GM19438 (cell line): Measurements from ENCODE around the gene KIAA0825.

Experiments used
- ATAC-seq: cut with Tn5 transposase; IDR thresholded peaks from one replicate; pipeline ENCODE4 v1.9.1; 2021; ENCODE audit warnings: low read depth; ENCODE audit not compliant: unreplicated experiment

KIAA0825 gene

DNA sequence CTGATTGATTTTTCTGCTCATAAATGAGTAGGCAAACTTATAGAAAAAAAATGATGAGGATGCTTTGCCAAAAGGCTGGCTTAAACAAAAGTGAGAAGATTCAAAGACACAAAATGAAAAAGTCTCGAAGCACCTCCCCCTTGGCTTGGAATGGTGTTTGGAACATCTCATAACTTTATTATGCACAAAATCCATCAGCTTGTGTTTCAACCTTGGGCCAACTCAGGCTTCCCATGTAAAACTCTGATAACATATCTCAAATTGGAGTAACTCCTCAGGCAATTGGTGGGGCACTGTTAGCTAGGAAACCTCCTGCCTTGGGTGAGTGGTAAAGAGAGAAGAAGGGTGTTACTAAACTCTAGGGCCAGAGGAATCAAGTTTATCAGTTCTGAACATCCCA, 176.3 kb downstream of the KIAA0825 start:
- no peak for ATAC-seq

GRCh38 chr5:94440015-94440414, 178.4 kb downstream of the KIAA0825 start:
- ATAC-seq = no peak

DNA sequence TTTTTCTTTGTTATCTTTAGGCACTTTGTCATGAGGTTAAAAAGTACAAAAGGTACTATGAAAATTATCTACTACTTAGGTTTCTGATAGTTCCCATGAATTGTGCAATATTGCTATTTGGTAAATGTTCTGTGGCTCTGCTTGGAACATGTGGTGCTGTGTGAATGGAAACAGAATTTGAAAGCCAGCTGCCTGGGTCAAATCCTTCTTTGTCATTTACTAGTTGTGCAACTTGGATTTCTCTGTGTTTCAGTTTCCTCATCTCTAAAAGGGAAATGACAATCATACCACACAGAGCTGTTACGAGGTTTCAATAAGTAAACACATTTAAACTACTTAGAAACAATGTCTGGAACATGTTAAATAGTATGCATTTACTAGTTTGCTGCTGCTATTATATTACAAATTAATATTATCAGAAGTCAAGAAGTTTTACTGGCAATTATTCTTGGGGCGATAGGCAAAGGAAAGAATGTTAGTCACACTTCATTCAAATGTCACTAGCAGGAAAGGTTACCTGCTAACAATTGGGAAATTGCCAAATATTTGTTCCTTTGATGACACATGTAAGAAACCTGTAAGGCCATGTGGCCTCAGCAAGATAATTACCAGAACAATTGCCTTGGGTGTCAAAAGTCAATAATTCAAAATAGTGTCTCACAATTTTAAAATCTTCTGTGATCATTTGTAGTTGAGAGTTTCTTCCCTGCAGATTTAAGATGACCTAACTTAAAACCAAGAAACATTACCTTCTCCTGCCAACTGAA, 184.8 kb downstream of the KIAA0825 start:
- ATAC-seq = no peak

DNA sequence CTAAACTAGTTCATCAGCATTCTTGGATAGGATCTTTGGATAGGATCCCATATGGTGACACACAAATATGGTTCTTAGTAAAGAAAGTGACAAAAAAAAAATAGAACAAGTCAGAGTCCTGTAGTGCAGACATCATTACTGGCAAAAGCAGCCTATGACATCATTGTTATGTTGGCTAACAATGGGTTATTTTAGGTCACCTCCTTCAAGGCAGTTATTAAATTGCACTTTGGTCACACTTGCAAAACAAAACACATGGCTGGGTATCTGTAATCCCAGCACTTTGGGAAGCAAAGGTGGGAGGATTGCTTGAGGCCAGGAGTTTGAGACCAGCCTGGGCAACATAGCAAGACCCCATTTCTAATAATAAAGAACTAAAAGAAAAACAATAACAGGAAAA, 185.9 kb downstream of the KIAA0825 start:
- ATAC-seq = no peak

- ATAC-seq = no peak
Measured at GRCh38 chr5:94431696-94432095, 186.7 kb downstream of the KIAA0825 start.

GRCh38 chr5:94429566-94429965, 188.8 kb downstream of the KIAA0825 start:
- ATAC-seq = no peak

DNA sequence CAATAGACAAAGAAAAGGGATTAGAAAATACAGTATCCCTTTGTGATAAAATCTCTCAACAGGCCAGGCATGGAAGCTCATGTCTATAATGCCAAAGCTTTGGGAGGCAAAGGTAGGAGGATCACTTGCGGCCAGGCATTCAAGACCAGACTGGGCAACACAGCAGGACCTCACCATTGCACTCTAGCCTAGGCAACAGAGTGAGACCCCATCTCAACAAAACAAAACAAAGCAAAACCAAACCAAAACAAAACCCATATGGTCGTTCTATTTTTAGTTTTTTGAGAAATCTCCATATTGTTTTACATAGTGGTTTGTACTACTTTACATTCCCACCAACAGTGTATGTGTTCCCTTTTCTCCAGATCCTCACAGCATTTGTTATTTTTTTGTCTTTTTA, 193.0 kb downstream of the KIAA0825 start:
- ATAC-seq = no peak

- ATAC-seq = no peak
Measured at GRCh38 chr5:94423411-94423810, 195.0 kb downstream of the KIAA0825 start.

GRCh38 chr5:94422812-94423211, 195.6 kb downstream of the KIAA0825 start:
- no peak for ATAC-seq

- no peak for ATAC-seq
Measured at GRCh38 chr5:94420885-94421284, 197.5 kb downstream of the KIAA0825 start.

- ATAC-seq = no peak
Measured at GRCh38 chr5:94415798-94416197, 202.6 kb downstream of the KIAA0825 start.

GRCh38 chr5:94409440-94409839, 209.0 kb downstream of the KIAA0825 start:
- ATAC-seq = no peak

GRCh38 chr5:94407023-94407422, 211.4 kb downstream of the KIAA0825 start:
- no peak for ATAC-seq

GRCh38 chr5:94403483-94403882, 214.9 kb downstream of the KIAA0825 start:
- no peak for ATAC-seq

- ATAC-seq = no peak
Measured at GRCh38 chr5:94402096-94402495, 216.3 kb downstream of the KIAA0825 start.

- no peak for ATAC-seq
Measured at GRCh38 chr5:94397508-94397907, 220.9 kb downstream of the KIAA0825 start.

GRCh38 chr5:94396687-94397086, 221.7 kb downstream of the KIAA0825 start:
- no peak for ATAC-seq

- no peak for ATAC-seq
Measured at GRCh38 chr5:94395468-94395867, 222.9 kb downstream of the KIAA0825 start.

DNA sequence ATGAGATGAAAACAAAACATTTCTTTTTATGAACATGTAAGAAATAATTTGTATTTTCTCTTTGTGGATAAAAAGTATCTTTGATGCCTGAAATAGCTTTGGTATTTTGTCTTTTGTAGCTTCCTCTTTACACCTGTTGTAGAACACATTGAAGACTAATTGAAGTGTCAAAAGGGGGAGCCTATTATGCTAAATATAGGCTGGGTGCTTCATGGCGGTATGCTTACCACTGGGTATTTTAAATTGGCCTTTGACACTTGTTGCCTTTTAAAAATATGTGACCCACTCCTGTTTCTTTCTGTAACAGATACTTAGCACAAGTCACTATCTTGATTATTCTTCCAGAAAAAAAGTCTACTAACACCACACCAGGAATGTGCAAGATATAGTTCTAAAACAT, 226.4 kb downstream of the KIAA0825 start:
- no peak for ATAC-seq

DNA sequence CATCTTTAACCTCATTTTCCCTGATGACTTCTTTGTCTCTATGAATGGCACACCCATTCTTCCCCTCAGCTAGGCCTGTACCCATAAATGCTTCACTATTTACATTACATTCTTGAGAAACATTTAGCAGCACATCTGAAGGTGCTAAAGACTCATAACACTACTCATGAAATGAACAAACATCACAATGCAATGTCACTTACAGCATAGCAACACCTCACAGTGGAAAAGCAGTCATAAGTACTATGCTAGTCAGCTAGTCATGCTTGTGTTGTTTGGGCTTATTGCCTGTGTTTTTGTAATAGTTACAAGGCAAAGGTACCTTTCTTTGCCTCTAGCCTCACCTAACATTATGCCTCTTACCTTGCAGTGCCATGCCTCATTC, 228.9 kb downstream of the KIAA0825 start:
- no peak for ATAC-seq

- no peak for ATAC-seq
Measured at GRCh38 chr5:94388773-94389514, 229.5 kb downstream of the KIAA0825 start.

DNA sequence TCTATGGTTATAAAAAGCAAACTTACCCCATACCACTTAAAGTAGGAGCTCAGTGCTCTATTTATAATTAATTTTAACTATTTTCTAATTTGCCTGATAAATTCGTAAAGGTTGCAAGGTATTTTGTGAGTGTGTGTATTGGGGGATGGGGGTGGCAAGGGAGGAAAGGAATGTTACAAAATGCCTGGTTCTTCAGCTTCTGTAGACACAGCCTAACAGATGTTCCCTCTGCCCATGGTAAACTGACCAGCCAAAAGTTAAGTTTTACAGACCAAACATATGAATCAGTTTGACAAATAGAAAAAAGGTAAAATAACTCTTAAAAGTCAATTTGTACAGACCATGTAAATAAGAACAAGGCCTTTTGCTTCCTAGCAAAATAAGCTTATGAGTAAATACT, 232.6 kb downstream of the KIAA0825 start:
- no peak for ATAC-seq
